GM18519 (cell line): Measurements from ENCODE around the gene INTS2.
A peak's percentile ranks its signal among the peaks of the same experiment; 100 is the strongest.
"Not testable (repeated sequence)": the region's sequence is repeated elsewhere in the genome, so short reads cannot be mapped to it uniquely, and the experiment has no call there.

Experiments used
- ATAC-seq: cut with Tn5 transposase; IDR thresholded peaks from one replicate; pipeline ENCODE4 v1.9.1; 2021; ENCODE audit warnings: mild to moderate bottlenecking, moderate library complexity; ENCODE audit not compliant: unreplicated experiment, low FRiP score

Gene INTS2

GRCh38 chr17:61895391-61895790, 32.4 kb downstream of the INTS2 start:
- ATAC-seq: no peak

- not testable (repeated sequence) for ATAC-seq
Observed at GRCh38 chr17:61894310-61894709, 33.5 kb downstream of the INTS2 start.

GRCh38 chr17:61887733-61888132, 40.0 kb downstream of the INTS2 start:
- not testable (repeated sequence) for ATAC-seq

GRCh38 chr17:61885865-61886264, 41.9 kb downstream of the INTS2 start:
- not testable (repeated sequence) for ATAC-seq

GRCh38 chr17:61884864-61885263, 42.9 kb downstream of the INTS2 start:
- no peak for ATAC-seq

- no peak for ATAC-seq
Observed at GRCh38 chr17:61880589-61881102, 47.1 kb downstream of the INTS2 start.

- no peak for ATAC-seq
Observed at GRCh38 chr17:61878984-61879612, 48.7 kb downstream of the INTS2 start.

GRCh38 chr17:61878520-61878919, 49.3 kb downstream of the INTS2 start:
- no peak for ATAC-seq

- ATAC-seq: no peak
Observed at GRCh38 chr17:61877837-61878236, 49.9 kb downstream of the INTS2 start.

- no peak for ATAC-seq
Observed at GRCh38 chr17:61875804-61876203, 52.0 kb downstream of the INTS2 start.

- ATAC-seq: no peak
Observed at GRCh38 chr17:61875285-61875684, 52.5 kb downstream of the INTS2 start.

GRCh38 chr17:61874075-61874474, 53.7 kb downstream of the INTS2 start:
- ATAC-seq: no peak

GRCh38 chr17:61872099-61872498, 55.7 kb downstream of the INTS2 start:
- ATAC-seq: no peak

GRCh38 chr17:61869138-61869537, 58.6 kb downstream of the INTS2 start:
- no peak for ATAC-seq

- ATAC-seq: no peak
Observed at GRCh38 chr17:61868074-61868473, 59.7 kb downstream of the INTS2 start.

GRCh38 chr17:61867033-61867432, 60.7 kb downstream of the INTS2 start:
- no peak for ATAC-seq

GRCh38 chr17:61863801-61864126, 64.0 kb downstream of the INTS2 start:
- ATAC-seq: no peak

GRCh38 chr17:61862975-61863800, 64.6 kb downstream of the INTS2 start, which contains the start of gene BRIP1:
BRIP1 (minus strand) TSS chr17:61863528; CDS start chr17:61861539, 1,989 bp downstream.
- peak; percentile 45 for ATAC-seq

GRCh38 chr17:61862105-61862574, 65.6 kb downstream of the INTS2 start:
- ATAC-seq: no peak

GRCh38 chr17:61860397-61860796, 67.4 kb downstream of the INTS2 start:
- ATAC-seq: not testable (repeated sequence)

GRCh38 chr17:61856035-61856434, 71.7 kb downstream of the INTS2 start:
- ATAC-seq: no peak

GRCh38 chr17:61852857-61853256, 74.9 kb downstream of the INTS2 start:
- ATAC-seq: no peak
